Heart right ventricle (tissue), 16 donors: ENCODE results near the gene MGMT. TPM values are rescaled to one million over a fixed set of nuclear protein-coding genes. Genes with fewer than 3 reads are reported as not detected.

Source experiments
- ATAC-seq, 8 donors: fragments of 200-7000 bp; cut with Tn5 transposase; one replicate each; pipeline ENCODE4 v1.9.1; 2020; ENCODE audit warnings: mild to moderate bottlenecking in 8 of 8, moderate library complexity in 8 of 8, moderate number of reproducible peaks in 1 of 8
- DNase-seq, 2 donors: peaks; one replicate each; pipeline ENCODE4 v3.0.0-alpha.2; 2020
- H3K27ac ChIP-seq, 10 donors: fragments of 200-600 bp; sonication (generic) in 2 of 10; one replicate each; pipeline versions ENCODE4 v1.5.0 to v1.8.0; 2020 to 2022; ENCODE audit warnings: mild to moderate bottlenecking in 3 of 10
- H3K27me3 ChIP-seq, 7 donors: fragments of 200-600 bp; one replicate each; pipeline ENCODE4 v1.8.0; 2021 to 2022; ENCODE audit warnings: mild to moderate bottlenecking in 2 of 7
- H3K36me3 ChIP-seq, 9 donors: fragments of 200-600 bp; sonication (generic) in 1 of 9; one replicate each; pipeline versions ENCODE4 v1.5.0 to v1.8.0; 2020 to 2022; ENCODE audit warnings: mild to moderate bottlenecking in 2 of 9
- H3K4me1 ChIP-seq, 9 donors: fragments of 200-600 bp; sonication (generic) in 1 of 9; one replicate each; pipeline versions ENCODE4 v1.5.0 to v1.8.0; 2020 to 2022; ENCODE audit warnings: mild to moderate bottlenecking in 4 of 9
- H3K4me3 ChIP-seq, 10 donors: fragments of 200-600 bp; sonication (generic) in 2 of 10; one replicate each; pipeline versions ENCODE4 v1.5.0 to v1.8.0; 2020 to 2022; ENCODE audit warnings: mild to moderate bottlenecking in 7 of 10, moderate library complexity in 2 of 10
- H3K9me3 ChIP-seq, 11 donors: fragments of 200-600 bp in 10 of 11; sonication (generic) in 2 of 11; one replicate each; pipeline versions ENCODE4 v1.5.0 to v1.8.0; 2013 to 2022; ENCODE audit warnings: mild to moderate bottlenecking in 2 of 11, control low read depth in 1 of 11, moderate library complexity in 1 of 11
- WGBS, 2 donors: extraction: QIAGEN DNeasy Blood & Tissue Kit; methylation state at CpG; one replicate each; pipeline ENCODE4 v1.1.7; 2013; ENCODE audit warnings: inconsistent platforms in 1 of 2; 5-methylcytosine and 5-hydroxymethylcytosine counted together
- intact Hi-C, 10 donors: fragments of 100-400 bp; cut with DNase I; formaldehyde crosslinking; loops; one replicate each; pipeline versions ENCODE4 v1.11.1 to v1.14.2; 2022
- polyA plus RNA-seq, 2 donors: library from polyadenylated mRNA; stranded (reverse); fragments of 200-250 nt; gene quantifications; one replicate each; pipeline ENCODE4 v1.2.3, GENCODE V29; 2013
- total RNA-seq, 10 donors: library from RNA; stranded (reverse); fragmentation: NEBNext Ultra II Directional in 3 of 10; extraction: Animal tissue kit (Norgen Biotek cat#: 25700) in 3 of 10; gene quantifications; one replicate each; pipeline versions ENCODE4 v1.2.1 to v1.2.4, GENCODE V29; 2021 to 2023
- TF ChIP-seq, protein P1 (sequence below), 9 donors: fragments of 200-600 bp; sonication (generic) in 2 of 9; IDR thresholded peaks; one replicate each; pipeline versions ENCODE4 v1.5.0 to v1.8.0; 2021 to 2022; ENCODE audit warnings: antibody characterized with exemption in 9 of 9, mild to moderate bottlenecking in 5 of 9, moderate library complexity in 1 of 9
- donor health status: Arrhythmogenic right ventricular cardiomyopathy.
- donor health status: ischemic (EF 13 %, LVEDD 7.1; RV severe dilation, severe dysfunction).
- donor health status: healthy with polysubstance abuse.
- donor health status: DM: no; HTN: yes; CAD: no.
- donor health status: DM: no; HTN: no; CAD: no.
- donor health status: ischemic (EF 25% LVEDD 6.9; RV normal size, moderate dysfunction).
- donor health status: ischemic (EF 25% LVEDD 5.7; RV mildly dilated, moderate dysfunction).
- donor health status: healthy.
- donor health status: DM: yes; HTN: yes; CAD: no.
- donor health status: Ischemic cardiomyopathy.
- donor health status: ischemic (EF 35%, LVEDD 5.7; RV mildly dilated, moderate dysfunction).
- donor health status: nonischemic (EF 11% LVEDD 7.7; RV severe dilation, severe dysfunction).
- donor health status: DM: yes; HTN: yes; CAD: no.
- donor health status: PGD.
- donor health status: ischemic (EF 29% LVEDD 5.4; RV normal size, mild dysfunction).
- donor health status: nonischemic (EF 23%, LVEDD 6.1; RV moderate dilation, normal function).

MGMT gene
- total and polyA plus RNA-seq, 12 donors, result 8.4 to 17.8 (median 12.9) TPM

GRCh38 chr10:129673292-129673691, 206.3 kb downstream of the MGMT start:
- no peak for ATAC-seq
- H3K36me3 ChIP-seq, result peaks cover 0 to 9% (median 0%) of the 10 kb centered on the region in 9 donors
- H3K4me3 ChIP-seq, result no peak overlapping the region
- peaks cover 0 to 24% (median 5%) of the 10 kb centered on the region in 11 donors for H3K9me3 ChIP-seq
- no peaks in the 10 kb centered on the region for H3K4me1 ChIP-seq
- H3K27me3 ChIP-seq, result no peaks in the 10 kb centered on the region
- no peak overlapping the region for H3K27ac ChIP-seq
- no peak for DNase-seq
- TF ChIP-seq, protein P1, sequence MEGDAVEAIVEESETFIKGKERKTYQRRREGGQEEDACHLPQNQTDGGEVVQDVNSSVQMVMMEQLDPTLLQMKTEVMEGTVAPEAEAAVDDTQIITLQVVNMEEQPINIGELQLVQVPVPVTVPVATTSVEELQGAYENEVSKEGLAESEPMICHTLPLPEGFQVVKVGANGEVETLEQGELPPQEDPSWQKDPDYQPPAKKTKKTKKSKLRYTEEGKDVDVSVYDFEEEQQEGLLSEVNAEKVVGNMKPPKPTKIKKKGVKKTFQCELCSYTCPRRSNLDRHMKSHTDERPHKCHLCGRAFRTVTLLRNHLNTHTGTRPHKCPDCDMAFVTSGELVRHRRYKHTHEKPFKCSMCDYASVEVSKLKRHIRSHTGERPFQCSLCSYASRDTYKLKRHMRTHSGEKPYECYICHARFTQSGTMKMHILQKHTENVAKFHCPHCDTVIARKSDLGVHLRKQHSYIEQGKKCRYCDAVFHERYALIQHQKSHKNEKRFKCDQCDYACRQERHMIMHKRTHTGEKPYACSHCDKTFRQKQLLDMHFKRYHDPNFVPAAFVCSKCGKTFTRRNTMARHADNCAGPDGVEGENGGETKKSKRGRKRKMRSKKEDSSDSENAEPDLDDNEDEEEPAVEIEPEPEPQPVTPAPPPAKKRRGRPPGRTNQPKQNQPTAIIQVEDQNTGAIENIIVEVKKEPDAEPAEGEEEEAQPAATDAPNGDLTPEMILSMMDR (IDR thresholded peaks at IDR 0.05), result no peak
- intact Hi-C loops, result no loop called here
- 96 to 99% methylated on average over 4 of the region's 4 CpGs for WGBS, 2 donors

DNA sequence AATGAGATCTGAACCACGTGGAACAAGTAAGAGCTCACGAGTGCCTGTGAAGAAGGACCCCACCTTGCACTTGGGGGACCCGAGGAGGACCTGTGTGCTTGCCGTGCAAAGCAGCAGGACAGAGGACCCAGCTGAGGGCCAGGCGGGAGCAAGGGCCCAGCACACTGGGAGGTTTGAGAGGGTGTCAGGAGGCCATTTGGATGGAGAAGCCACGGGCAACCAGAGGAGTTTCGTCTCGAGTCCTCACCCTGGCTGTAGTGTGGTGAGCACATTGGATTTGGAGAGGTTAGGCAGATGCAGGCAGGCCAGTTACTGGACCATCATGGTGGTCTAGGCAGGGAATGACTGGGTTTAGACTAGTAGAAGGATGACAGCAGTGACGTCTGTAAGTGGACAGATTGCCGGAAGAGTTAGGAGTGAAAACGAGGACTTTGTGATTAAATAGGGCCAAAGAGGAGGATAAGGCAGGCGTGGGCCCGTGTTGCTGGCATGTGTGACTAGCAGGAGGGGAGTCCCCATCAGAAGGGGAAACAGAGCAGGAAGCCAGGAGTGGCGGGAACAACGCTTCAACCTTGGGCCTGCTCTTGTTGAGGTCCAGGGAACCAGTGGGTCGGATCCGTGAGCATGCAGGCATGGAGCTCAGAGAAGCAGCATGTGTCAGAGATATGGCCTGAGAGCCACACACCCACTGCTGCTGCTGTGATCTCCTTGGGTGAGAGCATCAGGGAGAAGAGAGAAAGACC, 208.2 kb downstream of the MGMT start:
- ATAC-seq, result peak in 1 of 8 donors; percentile 30
- no peak overlapping the region for H3K27ac ChIP-seq
- TF ChIP-seq, protein P1 (IDR thresholded peaks at IDR 0.05), result no peak
- H3K9me3 ChIP-seq, result peaks cover 0 to 12% (median under 1%) of the 10 kb centered on the region in 11 donors
- DNase-seq, result no peak
- intact Hi-C loops, result no loop called here
- H3K27me3 ChIP-seq, result no peaks in the 10 kb centered on the region
- H3K4me3 ChIP-seq, result no peak overlapping the region
- H3K4me1 ChIP-seq, result no peaks in the 10 kb centered on the region
- WGBS, 2 donors, result 80 to 96% methylated on average over 17 of the region's 17 CpGs
- peaks cover 0 to 9% (median 0%) of the 10 kb centered on the region in 9 donors for H3K36me3 ChIP-seq

DNA sequence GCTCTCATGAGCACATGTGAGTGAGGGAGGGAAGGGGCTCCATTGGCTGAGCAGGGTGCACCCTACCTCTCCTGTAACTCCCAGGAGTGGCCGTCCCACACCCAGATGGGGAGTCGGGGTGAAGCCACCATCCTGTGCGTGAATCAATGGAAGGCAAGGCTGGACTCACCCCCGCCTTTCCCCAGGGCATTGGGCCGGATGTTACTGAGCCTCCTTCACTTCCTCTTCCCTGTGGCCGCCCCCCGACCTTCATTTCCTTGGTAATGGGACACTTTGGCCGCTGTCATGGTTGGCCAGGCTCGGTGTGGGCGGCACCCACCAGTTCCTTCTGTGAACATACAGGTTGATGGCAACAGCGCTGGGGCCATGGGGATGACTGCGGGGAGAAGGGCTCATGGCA, 209.0 kb downstream of the MGMT start:
- Histone ChIP-seq H3K36me3 (peaks cover 0 to 5% (median 0%) of the 10 kb centered on the region in 9 donors), H3K9me3 (peaks cover 0 to 4% (median 0%) of the 10 kb centered on the region in 11 donors), H3K4me3 (no peak overlapping the region), H3K27me3 (no peaks in the 10 kb centered on the region), H3K4me1 (no peaks in the 10 kb centered on the region), H3K27ac (no peak overlapping the region)
- 83 to 88% methylated on average over 12 of the region's 12 CpGs for WGBS, 2 donors
- DNase-seq, result no peak
- ATAC-seq, result no peak
- intact Hi-C loops, result no loop called here
- TF ChIP-seq, protein P1 (IDR thresholded peaks at IDR 0.05), result no peak

- Histone ChIP-seq H3K27me3 (no peaks in the 10 kb centered on the region), H3K36me3 (no peaks in the 10 kb centered on the region), H3K9me3 (no peaks in the 10 kb centered on the region), H3K27ac (no peak overlapping the region), H3K4me3 (no peak overlapping the region), H3K4me1 (no peaks in the 10 kb centered on the region)
- DNase-seq (no peak), ATAC-seq (no peak)
- WGBS, 2 donors, result 98 to 99% methylated on average over 11 of the region's 11 CpGs
- intact Hi-C loops, result no loop called here
- TF ChIP-seq, protein P1 (IDR thresholded peaks at IDR 0.05), result no peak
Measured at GRCh38 chr10:129677377-129677927, 210.4 kb downstream of the MGMT start.
